K562 (cell line): ENCODE data around the gene WNT3. TPM values are rescaled to one million over a fixed set of nuclear protein-coding genes. Genes with fewer than 3 reads are reported as not detected.

Experiments
- ATAC-seq: fragments of 200-7000 bp; cut with Tn5 transposase; 3 replicates; pipeline ENCODE4 v1.9.1; 2020; ENCODE audit warnings: moderate library complexity
- BruUV-seq: library from RNA; stranded (reverse); fragments of 400-500 nt; replicated peaks from 2 replicates; lab custom pipeline; 2021; lab: Mats Ljungman, UMichigan
- CTCF ChIA-PET: fragments of 300-600 bp; formaldehyde crosslinking; extraction: SDS; loops from one replicate; lab custom pipeline; 2021; ENCODE audit warnings: low intra/inter-chr PET ratio; lab: Yijun Ruan, JAX
- POLR2A ChIA-PET: fragments of 300-600, 350-650 bp; sonication (Branson Sonifier 250); formaldehyde crosslinking; extraction: SDS; loops from one replicate; lab custom pipeline; 2021; ENCODE audit warnings: antibody characterized with exemption, inconsistent platforms; lab: Yijun Ruan, JAX
- DNase-seq, 4 experiments: peaks; one replicate each; pipeline versions ENCODE4 v3.0.0 to v3.0.0-alpha.2; 2011 to 2018; ENCODE audit warnings: low spot score in 3 of 4, mixed read lengths in 3 of 4; ENCODE audit errors: extremely low read depth in 1 of 4
- FAIRE-seq: peaks from 2 replicates; lab custom pipeline; 2011; peaks lifted over from hg19 to GRCh38; lab: Jason Lieb, UNC
- H2AFZ ChIP-seq: 2 replicates; pipeline ENCODE4 v1.6.0; 2011; ENCODE audit warnings: low read depth, low read length, control low read depth, inconsistent platforms
- H3K27ac ChIP-seq: fragments of 200-600 bp; 3 replicates; pipeline ENCODE4 v1.8.0; 2011; ENCODE audit warnings: low read depth, mild to moderate bottlenecking, control low read depth, inconsistent platforms, low read length, moderate library complexity, mixed read lengths; ENCODE audit errors: extremely low read depth
- H3K27me3 ChIP-seq, 2 experiments: fragments of 300-600 bp in 1 of 2; 2 replicates in 1 of 2; 3 replicates in 1 of 2; pipeline versions ENCODE4 v1.6.0 to v1.8.0; 2011; ENCODE audit warnings: inconsistent platforms in 2 of 2, low read length in 2 of 2, mild to moderate bottlenecking in 1 of 2, mixed read lengths in 1 of 2, moderate library complexity in 1 of 2; ENCODE audit not compliant: control insufficient read depth in 2 of 2, insufficient read depth in 2 of 2
- H3K36me3 ChIP-seq: fragments of 300-600 bp; 3 replicates; pipeline ENCODE4 v1.8.0; 2011; ENCODE audit warnings: mild to moderate bottlenecking, low read length, inconsistent platforms; ENCODE audit not compliant: control insufficient read depth, insufficient read depth
- H3K4me1 ChIP-seq, 2 experiments: fragments of 200-600 bp in 1 of 2; replicated peaks in 1 of 2; 2 replicates in 1 of 2; 3 replicates in 1 of 2; pipeline versions ENCODE4 v1.5.1 to v1.8.0; 2011; ENCODE audit warnings: inconsistent platforms in 2 of 2, low read length in 2 of 2, mild to moderate bottlenecking in 1 of 2, mixed read lengths in 1 of 2, moderate library complexity in 1 of 2; ENCODE audit not compliant: control insufficient read depth in 2 of 2, insufficient read depth in 2 of 2
- H3K4me2 ChIP-seq: 2 replicates; pipeline ENCODE4 v1.6.1; 2011; ENCODE audit warnings: low read length, control low read depth, inconsistent platforms, mixed read lengths; ENCODE audit not compliant: insufficient read depth
- H3K4me3 ChIP-seq: fragments of 200-600 bp; sonication (generic), shearing (Covaris generic); 2 replicates; pipeline ENCODE4 v1.5.1; 2016; ENCODE audit warnings: control low read depth, inconsistent platforms
- H3K79me2 ChIP-seq: fragments of 200-600 bp; 3 replicates; pipeline ENCODE4 v1.8.0; 2011; ENCODE audit warnings: low read length, inconsistent platforms; ENCODE audit not compliant: control insufficient read depth, insufficient read depth
- H3K9ac ChIP-seq, 2 experiments: 2 replicates each; pipeline versions ENCODE4 v1.6.0 to v1.6.1; 2011; ENCODE audit warnings: low read depth in 2 of 2, low read length in 2 of 2, control low read depth in 1 of 2, inconsistent platforms in 1 of 2, mild to moderate bottlenecking in 1 of 2, mixed read lengths in 1 of 2; ENCODE audit not compliant: insufficient read depth in 1 of 2
- H3K9me1 ChIP-seq: one replicate; pipeline ENCODE4 v1.6.0; 2011; ENCODE audit warnings: inconsistent platforms, mild to moderate bottlenecking, low read length, moderate library complexity; ENCODE audit not compliant: control insufficient read depth, insufficient read depth
- H3K9me3 ChIP-seq: replicated peaks from 2 replicates; pipeline ENCODE4 v1.5.1; 2011; ENCODE audit warnings: low read depth, low read length, inconsistent platforms; ENCODE audit not compliant: control insufficient read depth, insufficient read depth
- H4K20me1 ChIP-seq: replicated peaks from 2 replicates; pipeline ENCODE4 v1.6.1; 2011; ENCODE audit warnings: low read length, inconsistent platforms, mixed read lengths; ENCODE audit not compliant: control insufficient read depth, insufficient read depth
- ELF2 ChIP-seq: fragments of 250-450 bp; sonication (Bioruptor Pico); IDR thresholded peaks from 2 replicates; pipeline ENCODE4 v1.5.0; 2021; ENCODE audit warnings: mild to moderate bottlenecking
- FOXA3 ChIP-seq, 2 experiments: fragments of 450-650 bp in 1 of 2; sonication (generic) in 1 of 2; formaldehyde crosslinking; IDR thresholded peaks in 1 of 2; conservative IDR thresholded peaks in 1 of 2; 2 replicates each; pipeline versions ENCODE4 v1.4.0 to v1.8.0; 2020 to 2022; ENCODE audit warnings: mild to moderate bottlenecking in 2 of 2, missing genetic modification reagents in 1 of 2
- SMARCE1 ChIP-seq: fragments of 450-650 bp; IDR thresholded peaks from 2 replicates; pipeline ENCODE4 v1.7.1; 2016; ENCODE audit warnings: mild to moderate bottlenecking
- SMC3 ChIP-seq: conservative IDR thresholded peaks from 2 replicates; pipeline ENCODE4 v1.6.1; 2011; ENCODE audit warnings: low read depth, low read length, improper control_type of control experiment; ENCODE audit not compliant: insufficient read depth
- TRIM24 ChIP-seq, 2 experiments: fragments of 450-650 bp; IDR thresholded peaks; 2 replicates each; pipeline ENCODE4 v1.6.1; 2016
- ZNF583 ChIP-seq: fragments of 250-450 bp; sonication (Bioruptor Pico); IDR thresholded peaks from 2 replicates; pipeline ENCODE4 v1.4.0; 2020
- WGBS: fragments of 100-300 bp; shearing (Covaris generic); methylation state at CpG from one replicate; pipeline ENCODE4 v1.1.6; 2016; ENCODE audit warnings: low coverage, mixed read lengths; ENCODE audit not compliant: insufficient coverage; ENCODE audit errors: missing lambda C conversion rate; 5-methylcytosine and 5-hydroxymethylcytosine counted together
- in situ Hi-C: fragments of 300-500 bp; cut with MboI; formaldehyde crosslinking; loops from 4 replicates; pipeline ENCODE4 v1.15.0; 2018; ENCODE audit warnings: inconsistent platforms, mixed read lengths
- intact Hi-C: fragments of 100-400 bp; cut with micrococcal nuclease; formaldehyde crosslinking; loops from 2 replicates; pipeline ENCODE4 v1.14.2; 2022
- polyA plus RNA-seq, 8 experiments: library from polyadenylated mRNA; depleted of rRNA in 4 of 8; stranded (reverse) in 5 of 8; unstranded in 3 of 8; fragments of >200 nt; fragmentation: Nextera tagmentation in 2 of 8; fragmentation: Illumina TruSeq in 1 of 8; extraction: Ambion mirVana in 2 of 8; extraction: Trizol in 1 of 8; gene quantifications; 2 replicates each; pipeline versions ENCODE4 v1.2.1 to v1.2.3, GENCODE V29; 2011 to 2014; ENCODE audit warnings: inconsistent platforms in 1 of 8, missing spikeins in 1 of 8
- total RNA-seq, 7 experiments: library from RNA; depleted of rRNA in 6 of 7; stranded (reverse); fragments of >200 nt in 6 of 7; fragmentation: Illumina TruSeq in 2 of 7; extraction: Trizol in 2 of 7; gene quantifications; 2 replicates each; pipeline versions ENCODE4 v1.2.1 to v1.2.3, GENCODE V29; 2011 to 2021; ENCODE audit warnings: low replicate concordance in 1 of 7
- TF ChIP-seq, protein P1 (sequence below): fragments of 450-650 bp; IDR thresholded peaks from 2 replicates; pipeline ENCODE4 v1.7.0; 2016; ENCODE audit warnings: borderline replicate concordance
- TF ChIP-seq, protein P2 (sequence below): fragments of 450-650 bp; IDR thresholded peaks from 2 replicates; pipeline ENCODE4 v1.6.1; 2018; ENCODE audit not compliant: partially characterized antibody
- TF ChIP-seq, protein P3 (sequence below): IDR thresholded peaks from 2 replicates; pipeline ENCODE4 v1.6.1; 2012; ENCODE audit warnings: low read depth, low read length, improper control_type of control experiment, borderline replicate concordance

Gene WNT3
- total and polyA plus RNA-seq, 9 of the 15 experiments (the other 6 are each of a cell fraction or from before 2014, with no cell fraction given): 1.5 to 6.1 (median 3.3) TPM

DNA sequence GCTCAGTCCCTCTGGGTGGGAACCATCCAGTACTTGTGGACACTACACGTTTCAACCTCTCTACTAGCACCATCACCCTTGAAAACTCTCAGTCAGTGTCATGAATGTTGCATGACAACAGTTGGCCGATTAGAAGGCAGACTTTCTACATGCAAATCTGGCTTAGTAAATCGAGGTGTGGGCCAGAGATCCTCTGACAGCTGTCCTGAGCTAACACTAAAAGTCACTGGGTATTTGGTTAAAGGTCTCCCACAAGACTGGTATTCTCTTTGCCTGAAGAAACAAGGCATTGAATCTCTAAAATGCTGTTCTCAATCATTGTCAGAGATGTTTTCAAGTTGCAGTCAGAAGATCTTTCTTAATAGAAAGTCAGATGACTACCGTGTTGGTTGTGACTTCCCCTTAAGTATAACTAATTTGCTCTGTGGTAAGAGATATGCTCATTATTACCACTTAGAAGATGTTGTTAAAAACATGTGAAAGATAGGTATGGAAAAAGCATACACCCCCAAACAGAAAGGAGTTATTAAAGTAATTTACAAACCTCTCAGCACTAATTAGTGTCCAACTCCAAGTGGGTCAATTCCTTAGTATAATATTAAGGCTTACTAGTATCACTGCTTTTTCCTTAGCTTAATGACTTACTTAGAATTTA is 62.3 kb downstream of the WNT3 start (continued):
- TF ChIP-seq, protein P1, sequence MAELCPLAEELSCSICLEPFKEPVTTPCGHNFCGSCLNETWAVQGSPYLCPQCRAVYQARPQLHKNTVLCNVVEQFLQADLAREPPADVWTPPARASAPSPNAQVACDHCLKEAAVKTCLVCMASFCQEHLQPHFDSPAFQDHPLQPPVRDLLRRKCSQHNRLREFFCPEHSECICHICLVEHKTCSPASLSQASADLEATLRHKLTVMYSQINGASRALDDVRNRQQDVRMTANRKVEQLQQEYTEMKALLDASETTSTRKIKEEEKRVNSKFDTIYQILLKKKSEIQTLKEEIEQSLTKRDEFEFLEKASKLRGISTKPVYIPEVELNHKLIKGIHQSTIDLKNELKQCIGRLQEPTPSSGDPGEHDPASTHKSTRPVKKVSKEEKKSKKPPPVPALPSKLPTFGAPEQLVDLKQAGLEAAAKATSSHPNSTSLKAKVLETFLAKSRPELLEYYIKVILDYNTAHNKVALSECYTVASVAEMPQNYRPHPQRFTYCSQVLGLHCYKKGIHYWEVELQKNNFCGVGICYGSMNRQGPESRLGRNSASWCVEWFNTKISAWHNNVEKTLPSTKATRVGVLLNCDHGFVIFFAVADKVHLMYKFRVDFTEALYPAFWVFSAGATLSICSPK: no peak
- TF ChIP-seq FOXA3 (CRISPR knock-in tag; conservative IDR thresholded peaks at IDR 0.05 in 1 of 2, IDR thresholded peaks at IDR 0.05 in 1 of 2) (no peak), ZNF583 (no peak), SMC3 (no peak), TRIM24 (IDR thresholded peaks at IDR 0.05) (no peak)

DNA sequence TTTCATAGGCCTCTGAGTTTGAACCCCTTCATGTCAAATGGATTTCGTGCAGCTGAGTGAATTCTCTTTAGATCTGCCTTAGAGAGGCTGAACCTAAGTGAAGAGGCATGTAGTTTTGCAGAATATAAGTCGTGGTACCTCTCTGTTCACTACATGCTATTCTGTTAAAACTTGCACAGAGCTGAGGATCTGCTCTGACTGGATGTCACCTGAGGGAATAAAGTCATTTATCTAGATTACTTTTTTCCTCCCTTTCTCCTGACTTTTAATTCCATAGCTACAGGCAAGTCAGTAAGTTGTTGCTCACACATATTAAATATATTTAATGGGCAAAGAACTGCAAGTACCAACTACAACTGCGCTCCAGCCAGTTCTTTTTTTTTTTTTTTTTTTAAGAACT is 64.7 kb downstream of the WNT3 start:
- FAIRE-seq: no peak
- 57% methylated on average over 3 of the region's 3 CpGs for whole genome bisulfite sequencing

More for the DNA sequence above, 64.7 kb downstream of the WNT3 start:
- intact Hi-C loops: no loop called here
- Histone ChIP-seq H2AFZ (no peak overlapping the region), H3K4me2 (no peak overlapping the region), H3K4me1 (no peaks in the 10 kb centered on the region; a peak in 1 of 5 replicates), H3K9me1 (no peaks in the 10 kb centered on the region)
- in situ Hi-C loops: loop anchor here (25.0 kb wide), 1 partner anchor 316 kb away; no protein-coding TSS in a partner anchor
- CTCF ChIA-PET: no interaction called here
- TF ChIP-seq, protein P2, sequence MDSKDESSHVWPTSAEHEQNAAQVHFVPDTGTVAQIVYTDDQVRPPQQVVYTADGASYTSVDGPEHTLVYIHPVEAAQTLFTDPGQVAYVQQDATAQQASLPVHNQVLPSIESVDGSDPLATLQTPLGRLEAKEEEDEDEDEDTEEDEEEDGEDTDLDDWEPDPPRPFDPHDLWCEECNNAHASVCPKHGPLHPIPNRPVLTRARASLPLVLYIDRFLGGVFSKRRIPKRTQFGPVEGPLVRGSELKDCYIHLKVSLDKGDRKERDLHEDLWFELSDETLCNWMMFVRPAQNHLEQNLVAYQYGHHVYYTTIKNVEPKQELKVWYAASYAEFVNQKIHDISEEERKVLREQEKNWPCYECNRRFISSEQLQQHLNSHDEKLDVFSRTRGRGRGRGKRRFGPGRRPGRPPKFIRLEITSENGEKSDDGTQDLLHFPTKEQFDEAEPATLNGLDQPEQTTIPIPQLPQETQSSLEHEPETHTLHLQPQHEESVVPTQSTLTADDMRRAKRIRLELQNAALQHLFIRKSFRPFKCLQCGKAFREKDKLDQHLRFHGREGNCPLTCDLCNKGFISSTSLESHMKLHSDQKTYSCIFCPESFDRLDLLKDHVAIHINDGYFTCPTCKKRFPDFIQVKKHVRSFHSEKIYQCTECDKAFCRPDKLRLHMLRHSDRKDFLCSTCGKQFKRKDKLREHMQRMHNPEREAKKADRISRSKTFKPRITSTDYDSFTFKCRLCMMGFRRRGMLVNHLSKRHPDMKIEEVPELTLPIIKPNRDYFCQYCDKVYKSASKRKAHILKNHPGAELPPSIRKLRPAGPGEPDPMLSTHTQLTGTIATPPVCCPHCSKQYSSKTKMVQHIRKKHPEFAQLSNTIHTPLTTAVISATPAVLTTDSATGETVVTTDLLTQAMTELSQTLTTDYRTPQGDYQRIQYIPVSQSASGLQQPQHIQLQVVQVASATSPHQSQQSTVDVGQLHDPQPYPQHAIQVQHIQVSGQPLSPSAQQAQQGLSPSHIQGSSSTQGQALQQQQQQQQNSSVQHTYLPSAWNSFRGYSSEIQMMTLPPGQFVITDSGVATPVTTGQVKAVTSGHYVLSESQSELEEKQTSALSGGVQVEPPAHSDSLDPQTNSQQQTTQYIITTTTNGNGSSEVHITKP: no peak
- TF ChIP-seq, protein P3, sequence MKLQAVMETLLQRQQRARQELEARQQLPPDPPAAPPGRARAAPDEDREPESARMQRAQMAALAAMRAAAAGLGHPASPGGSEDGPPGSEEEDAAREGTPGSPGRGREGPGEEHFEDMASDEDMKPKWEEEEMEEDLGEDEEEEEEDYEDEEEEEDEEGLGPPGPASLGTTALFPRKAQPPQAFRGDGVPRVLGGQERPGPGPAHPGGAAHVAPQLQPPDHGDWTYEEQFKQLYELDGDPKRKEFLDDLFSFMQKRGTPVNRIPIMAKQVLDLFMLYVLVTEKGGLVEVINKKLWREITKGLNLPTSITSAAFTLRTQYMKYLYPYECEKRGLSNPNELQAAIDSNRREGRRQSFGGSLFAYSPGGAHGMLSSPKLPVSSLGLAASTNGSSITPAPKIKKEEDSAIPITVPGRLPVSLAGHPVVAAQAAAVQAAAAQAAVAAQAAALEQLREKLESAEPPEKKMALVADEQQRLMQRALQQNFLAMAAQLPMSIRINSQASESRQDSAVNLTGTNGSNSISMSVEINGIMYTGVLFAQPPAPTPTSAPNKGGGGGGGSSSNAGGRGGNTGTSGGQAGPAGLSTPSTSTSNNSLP: no peak
- TF ChIP-seq ELF2 (CRISPR knock-in tag): no peak
- no peak for TF ChIP-seq SMARCE1
- TF ChIP-seq, all 486 proteins: peak for 0
- Histone ChIP-seq H3K9ac (no peak overlapping the region), H3K79me2 (no peaks in the 10 kb centered on the region), H3K27me3 (no peaks in the 10 kb centered on the region), H3K4me3 (no peak overlapping the region), H3K9me3 (no peaks in the 10 kb centered on the region), H3K36me3 (peaks cover 62% of the 10 kb centered on the region), H3K27ac (no peak overlapping the region), H4K20me1 (no peaks in the 10 kb centered on the region)
- POLR2A ChIA-PET: interaction anchor here (1.4 kb wide), 1 partner anchor 11 kb away, joined by 5 read pairs; no protein-coding TSS in a partner anchor
- ATAC-seq (no peak), DNase-seq (no peak)
- BruUV-seq: no TSS peak
